HK-2 (cell line): ENCODE measurements around the gene CD80.

Experiments
- DNase-seq: peaks from one replicate; pipeline ENCODE4 v3.0.0-alpha.2; 2018; ENCODE audit not compliant: unreplicated experiment

The CD80 gene

DNA sequence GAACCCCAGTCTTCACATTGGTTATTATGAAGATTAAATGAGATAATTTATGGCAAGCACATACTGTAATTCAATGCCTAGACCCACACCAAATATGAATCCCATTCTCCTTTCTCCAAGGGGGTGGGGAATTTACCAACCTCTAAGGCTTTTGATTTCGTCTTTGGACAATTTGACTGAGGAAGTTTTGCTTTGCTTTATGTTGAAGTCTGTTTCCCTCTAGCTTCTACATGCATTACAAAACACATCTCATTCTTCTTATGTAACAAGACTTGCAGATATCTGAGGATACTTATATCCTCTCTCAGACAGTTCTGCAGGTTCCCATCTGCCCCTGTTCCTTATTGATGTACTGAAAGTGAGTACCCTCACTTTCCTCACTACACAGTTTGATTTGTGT lies 12.2 kb downstream of the CD80 start:
- DNase-seq, result no peak

DNA sequence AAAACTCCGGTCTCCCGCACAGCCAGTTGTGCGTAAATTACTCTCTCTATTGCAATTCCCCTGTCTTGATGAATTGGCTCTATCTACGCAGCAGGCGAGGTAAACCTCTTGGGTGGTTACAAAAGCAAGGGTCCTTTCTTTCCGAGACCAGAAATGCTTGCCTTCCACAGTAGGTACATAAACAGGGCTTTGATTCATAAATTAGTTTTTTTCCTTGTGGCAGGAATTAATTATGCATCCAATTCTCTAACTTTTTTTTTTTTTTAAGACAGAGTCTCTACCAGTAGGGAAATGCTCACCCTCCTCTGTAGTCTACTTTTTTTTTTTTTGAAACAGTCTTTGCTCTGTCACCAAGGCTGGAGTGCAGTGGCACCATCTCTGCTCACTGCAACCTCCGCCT lies 16.3 kb downstream of the CD80 start:
- DNase-seq, result no peak

DNA sequence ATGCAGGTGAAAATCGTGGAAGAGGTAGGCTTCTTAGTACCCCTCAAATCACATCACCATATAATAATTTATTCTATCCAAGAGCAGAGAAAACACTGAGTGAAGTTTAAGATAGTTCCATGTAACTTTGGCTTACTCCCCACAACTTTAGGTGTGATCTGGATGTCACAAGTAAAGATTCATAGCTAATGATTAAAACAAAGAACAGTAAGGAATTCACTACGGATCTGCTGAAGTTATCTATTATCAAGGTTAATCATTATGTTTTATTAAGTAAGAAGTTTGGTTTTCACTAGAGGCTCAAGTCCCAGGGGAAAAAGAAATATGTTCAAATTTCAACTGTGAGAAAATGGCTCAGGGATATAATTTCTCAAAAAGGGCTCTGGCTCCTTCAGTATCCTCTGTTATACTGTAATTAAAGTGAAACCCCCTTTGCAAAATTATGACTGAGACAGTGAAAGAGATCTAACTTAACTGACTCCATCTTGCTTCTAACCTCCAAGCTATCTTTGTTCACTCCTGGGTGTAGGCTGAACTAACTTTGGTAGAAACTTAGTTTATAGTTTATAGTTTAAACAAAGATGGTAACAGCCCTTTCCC lies 17.1 kb downstream of the CD80 start:
- no peak for DNase-seq

DNA sequence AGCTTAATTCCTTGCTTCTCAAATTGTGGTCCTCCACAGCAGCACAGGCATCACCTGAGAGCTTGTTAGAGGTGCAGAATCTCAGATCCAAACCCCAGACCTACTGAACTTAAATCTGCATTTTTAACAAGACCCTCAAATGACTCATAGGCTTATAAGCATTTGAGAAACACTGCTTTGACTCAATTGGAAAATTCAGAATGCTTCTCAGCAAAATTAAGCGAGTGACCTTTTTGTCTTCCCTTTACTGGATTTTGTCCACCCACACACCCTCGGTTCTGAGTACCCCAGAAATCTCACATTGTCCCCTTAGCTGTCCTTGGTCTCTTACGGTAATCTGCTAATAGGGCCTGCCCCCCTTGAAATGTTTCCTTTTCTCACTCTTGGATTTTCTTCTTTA lies 17.9 kb downstream of the CD80 start:
- no peak for DNase-seq

DNA sequence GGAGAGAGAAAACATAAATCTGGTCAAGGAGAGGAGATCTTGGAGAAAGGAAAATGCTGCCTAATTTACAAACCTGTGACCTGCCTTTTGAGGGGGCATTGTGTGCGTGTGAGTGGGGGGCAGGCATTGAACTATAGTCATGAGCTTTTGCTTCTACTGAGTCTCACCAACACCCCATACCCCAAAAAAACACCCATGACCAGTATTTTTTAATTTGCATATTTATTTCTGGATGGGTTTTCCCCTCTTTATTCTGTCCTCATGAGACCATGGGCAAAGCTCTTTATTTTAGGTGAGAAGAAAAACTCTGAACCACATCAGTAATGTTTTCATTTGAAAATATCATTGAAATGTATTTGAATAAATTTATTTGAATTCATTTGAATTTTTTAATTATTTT lies 20.6 kb downstream of the CD80 start:
- DNase-seq, result no peak

DNA sequence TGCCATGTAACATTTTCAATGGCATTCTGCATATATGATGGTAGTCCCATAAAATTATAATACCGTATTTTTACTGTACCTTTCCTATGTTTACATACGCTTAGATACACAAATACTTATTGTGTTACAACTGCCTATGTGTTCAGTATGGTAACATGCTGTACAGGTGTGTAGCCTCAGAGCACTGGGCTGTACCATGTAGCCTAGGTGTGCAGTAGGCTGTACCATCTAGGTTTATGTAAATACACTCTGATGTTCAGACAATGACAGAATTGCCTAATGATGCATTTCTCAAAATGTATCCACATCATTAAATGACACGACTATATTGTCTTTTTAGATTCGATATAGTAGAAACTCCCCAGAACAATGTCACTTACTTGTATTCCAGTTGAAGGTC lies 22.7 kb downstream of the CD80 start:
- DNase-seq, result no peak

DNA sequence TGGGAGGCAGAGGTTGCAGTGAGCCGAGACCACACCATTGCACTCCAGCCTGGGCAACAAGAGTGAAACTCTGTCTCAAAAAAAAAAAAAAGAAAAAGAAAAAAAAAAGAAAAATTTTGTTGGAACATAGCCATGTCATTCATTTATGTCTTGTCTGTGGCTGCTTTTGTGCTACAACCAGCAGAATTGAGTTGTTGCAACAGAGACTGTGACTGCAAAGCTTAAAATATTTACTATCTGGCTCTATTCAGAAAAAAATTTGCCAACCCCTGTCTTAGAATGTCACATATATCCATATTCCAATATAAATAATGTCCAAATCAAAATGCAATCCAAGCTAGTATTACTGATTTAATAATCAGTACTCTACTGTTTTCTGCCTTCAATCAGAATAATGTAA lies 25.1 kb downstream of the CD80 start:
- no peak for DNase-seq

DNA sequence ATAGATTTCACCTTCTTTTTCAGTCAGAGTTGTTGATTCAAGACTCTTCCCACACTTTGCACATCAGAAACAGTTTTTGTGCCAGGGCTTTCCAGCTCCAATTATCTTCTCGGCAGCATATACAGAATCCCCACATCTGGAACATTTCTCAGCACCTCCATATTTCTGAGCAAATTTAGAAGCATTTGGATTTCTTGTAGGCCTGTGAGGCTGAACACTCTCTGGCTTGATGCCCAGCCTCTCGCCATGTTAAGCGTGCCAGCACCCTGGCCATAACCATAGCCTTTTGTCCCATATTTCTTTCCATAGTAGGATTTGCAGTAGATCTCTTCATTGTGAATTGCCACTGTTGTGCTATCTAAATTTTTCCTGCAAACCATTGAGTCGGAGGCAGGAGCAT lies 28.3 kb downstream of the CD80 start:
- DNase-seq, result no peak

DNA sequence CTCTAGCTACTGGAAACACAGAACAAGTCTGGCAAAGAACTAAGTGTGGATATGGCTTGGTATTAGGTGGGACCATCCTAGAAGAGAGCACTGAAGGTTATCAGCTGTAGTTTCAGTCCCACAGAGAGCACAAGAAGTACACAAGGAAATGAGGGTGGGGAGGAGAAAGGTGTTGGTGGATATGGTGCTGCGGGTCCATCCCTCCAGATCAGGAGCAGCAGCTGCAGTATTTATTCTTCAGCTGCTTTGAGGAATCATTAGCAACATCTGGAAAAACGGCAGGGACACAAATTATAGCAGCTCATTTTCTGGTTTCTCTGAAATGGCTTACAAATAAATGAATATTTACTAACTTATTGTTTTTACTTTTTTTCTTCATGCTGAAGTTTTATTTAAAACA lies 29.0 kb downstream of the CD80 start:
- DNase-seq, result no peak

DNA sequence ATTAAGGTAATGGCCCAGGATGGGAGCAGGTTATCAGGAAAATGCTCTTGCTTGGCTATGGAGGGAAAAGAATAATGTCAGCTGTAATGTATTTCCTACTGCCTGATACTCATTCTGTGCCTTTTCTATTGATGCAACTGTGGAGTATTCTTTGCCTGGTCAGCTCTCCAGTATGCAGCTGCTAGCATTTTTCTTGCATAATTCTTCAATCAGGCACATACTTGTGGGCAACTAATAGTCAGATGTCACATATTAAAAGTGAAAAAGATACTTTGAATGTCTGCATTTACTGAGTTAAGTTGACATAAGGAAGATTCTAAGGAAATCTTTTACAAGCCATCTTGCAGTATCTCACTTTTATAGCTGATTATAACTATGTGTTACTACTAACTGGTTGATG lies 29.5 kb downstream of the CD80 start:
- DNase-seq, result no peak

DNA sequence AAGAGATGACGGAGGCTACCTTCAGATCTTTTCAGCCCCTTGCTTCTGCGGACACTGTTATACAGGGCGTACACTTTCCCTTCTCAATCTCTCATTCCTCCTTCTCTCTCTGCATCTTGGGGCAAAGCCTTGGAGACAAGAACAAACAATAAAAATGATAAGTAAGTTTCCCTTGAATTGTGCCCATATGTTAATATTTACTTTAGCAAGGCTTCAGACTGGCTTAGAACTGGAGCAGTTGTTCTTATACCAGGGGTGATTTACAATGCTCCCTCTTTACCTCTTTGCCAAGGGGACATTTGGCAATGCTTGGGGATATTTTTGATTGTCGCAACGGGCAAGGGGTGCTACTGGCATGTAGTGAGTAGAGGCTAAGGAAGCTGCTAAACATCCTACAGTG lies 31.7 kb downstream of the CD80 start:
- DNase-seq, result no peak

DNA sequence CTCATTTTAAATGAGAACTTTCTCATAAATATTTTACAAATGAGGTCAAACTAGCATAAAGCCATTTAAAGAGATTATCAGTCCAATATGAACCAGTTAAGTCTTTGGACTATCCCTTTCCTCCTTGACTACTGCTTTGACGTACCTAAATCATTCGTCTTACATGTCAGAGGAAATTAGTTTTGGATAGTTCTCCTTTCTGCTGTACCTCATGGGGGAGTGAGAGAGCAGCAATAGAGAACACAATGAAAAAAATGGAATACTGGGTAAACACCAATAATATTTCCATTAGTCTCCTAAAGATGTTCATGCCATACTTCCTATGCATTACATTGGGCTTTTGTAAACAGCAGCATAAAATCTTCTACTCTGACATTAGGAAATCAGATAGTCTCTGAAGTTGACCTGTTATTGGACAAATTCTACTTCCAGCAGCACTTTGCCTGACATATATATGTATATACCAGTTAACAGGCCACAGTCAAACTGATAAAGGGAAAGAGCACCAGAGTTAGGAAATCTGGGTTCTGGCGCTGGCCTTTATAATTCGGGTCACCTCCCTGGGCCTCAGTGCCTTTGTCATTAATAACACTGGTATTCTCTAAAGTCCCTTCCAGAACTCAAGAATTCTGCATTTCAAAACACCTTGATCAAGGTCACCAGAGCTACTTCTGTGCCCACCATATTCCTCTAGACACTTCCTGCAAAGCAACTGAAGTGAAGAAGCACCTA lies 34.3 kb downstream of the CD80 start:
- no peak for DNase-seq

DNA sequence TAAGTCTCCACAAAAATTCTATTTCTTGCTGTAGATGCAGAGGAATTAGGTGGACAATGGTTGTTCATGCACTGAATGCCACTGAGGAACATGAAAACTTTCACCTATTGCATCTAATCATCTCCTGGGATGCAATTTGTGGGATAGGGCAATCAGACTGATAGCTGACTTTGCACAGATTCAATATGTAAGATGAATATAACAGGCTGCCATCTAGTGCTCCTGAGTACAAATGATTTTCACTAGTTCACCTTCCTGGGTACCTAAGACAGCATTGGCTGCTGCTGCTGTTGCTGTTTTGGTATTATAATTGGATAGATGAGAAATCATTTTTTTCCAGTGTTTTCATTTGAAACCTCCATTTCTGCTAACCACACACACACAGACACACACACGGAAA lies 41.4 kb downstream of the CD80 start:
- DNase-seq, result no peak

DNA sequence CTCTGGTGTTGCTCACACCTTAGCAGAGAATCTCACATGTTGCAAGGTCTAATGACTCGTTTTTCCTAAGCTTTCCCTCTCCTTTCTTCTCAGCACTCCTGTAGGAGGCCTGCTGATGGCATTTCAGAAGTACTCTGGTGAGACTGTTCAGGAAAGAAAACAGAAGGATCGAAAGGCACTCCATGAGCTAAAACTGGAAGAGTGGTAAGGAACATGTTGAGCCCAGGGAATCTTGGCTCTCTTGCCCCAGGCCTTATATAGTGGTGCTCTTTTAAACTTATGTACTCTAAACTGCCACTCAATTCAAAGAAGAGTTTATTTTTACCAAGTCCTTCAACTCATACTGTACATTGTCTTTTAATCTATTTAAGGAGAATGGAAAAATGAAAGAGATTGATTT lies 42.3 kb downstream of the CD80 start:
- DNase-seq, result no peak

DNA sequence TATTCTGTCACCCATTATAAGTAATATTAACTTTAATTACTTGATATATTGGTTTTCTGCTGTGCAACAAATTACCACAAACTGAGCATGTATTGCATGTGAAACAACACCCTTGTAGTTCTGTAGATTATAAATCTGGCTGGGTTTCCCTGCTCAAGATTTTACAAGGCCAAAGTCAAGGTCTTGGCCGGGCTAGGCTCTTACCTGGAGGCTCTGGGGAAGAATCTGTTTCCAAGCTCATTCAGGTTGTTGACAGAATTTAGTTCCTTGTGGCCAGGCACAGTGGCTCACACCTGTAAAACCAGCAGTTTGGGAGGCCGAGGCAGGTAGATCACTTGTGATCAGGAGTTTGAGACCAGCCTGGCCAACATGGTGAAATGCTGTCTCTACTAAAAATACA lies 44.8 kb downstream of the CD80 start:
- DNase-seq, result no peak

DNA sequence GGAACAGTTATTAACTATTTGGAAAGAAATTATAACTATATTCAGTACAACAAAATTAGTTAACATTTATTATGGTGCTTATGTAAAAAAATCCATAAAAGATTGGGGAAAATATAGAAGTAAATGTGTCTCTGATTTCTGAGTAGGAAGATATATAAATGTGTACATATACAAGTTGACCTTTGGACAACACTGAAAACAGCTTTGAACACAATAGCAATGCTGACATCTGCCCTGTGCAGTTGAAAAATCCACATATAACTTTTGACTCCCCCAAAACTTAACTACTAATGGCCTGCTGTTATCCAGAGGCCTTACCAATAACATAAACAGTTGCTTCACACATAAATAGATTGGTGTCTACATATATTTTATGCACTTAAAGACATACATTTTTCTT lies 48.7 kb downstream of the CD80 start:
- DNase-seq, result no peak

DNA sequence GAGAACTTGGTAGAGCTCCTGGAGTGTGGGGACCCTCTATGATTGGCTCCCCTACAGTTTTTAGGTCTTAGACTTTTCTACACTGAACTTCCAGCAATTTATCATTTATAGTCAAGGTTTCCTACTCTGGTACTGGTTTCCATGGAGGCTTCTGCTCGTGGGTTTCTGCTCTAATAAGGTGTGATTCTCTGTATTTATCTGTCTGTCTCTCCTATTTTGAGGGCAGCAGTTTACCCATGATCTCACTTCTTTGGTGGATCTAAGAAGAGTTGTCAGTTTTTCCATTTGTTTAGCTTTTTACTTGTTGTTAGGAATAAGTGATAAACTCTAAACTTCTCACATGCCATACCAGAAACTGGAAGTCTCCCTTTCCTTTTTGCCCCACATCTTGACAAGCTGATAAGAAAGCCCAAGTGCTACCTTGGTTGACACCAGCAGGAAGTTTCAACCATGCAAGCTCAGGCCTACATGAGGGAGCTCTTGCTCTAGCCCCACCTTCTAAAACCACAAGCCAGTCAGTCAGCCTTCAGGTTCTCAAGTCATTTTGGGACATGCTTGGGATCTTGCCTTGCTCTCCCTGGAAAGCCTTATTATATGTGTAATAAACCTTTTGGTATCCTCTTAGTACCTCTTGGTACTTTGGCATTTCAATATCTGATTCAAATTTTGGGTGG lies 51.1 kb downstream of the CD80 start:
- no peak for DNase-seq

DNA sequence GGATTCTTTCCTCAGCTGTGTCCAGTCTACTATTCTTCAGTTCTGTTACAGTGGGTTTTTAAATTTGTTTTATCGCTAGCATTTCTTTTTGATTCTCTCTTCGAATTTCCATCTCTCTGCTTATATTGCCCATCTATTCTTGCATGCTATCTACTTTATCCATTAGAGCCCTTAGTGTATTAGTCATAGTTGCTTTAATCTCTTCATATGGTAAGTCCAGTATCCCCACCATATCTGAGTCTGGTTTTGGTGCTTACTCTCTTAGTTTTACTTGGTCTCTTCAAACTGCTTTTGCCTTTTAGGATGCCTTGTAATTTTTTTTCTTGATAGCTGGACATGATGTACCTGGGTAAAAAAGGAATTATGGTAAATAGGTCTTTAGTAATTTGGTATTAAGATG lies 52.0 kb downstream of the CD80 start:
- no peak for DNase-seq

DNA sequence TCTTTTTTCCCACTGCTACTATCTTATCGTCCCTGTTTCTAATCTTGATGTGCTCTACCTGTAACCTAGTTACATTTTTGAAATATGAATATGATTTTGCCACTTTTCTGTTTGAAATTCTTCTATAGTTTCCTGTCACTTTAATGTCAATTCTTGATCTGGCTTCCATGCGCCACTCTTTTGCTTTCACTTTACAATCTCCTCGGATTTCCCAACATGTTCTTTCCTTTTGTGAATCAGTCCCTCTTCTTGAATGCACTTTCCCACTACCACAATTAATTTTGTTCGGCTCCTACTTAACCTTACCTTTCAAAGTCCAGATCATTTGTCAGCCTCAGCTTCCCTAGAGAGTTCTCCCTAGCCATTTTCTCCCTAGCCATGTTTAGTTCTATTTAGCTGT lies 52.8 kb downstream of the CD80 start:
- DNase-seq, result no peak

DNA sequence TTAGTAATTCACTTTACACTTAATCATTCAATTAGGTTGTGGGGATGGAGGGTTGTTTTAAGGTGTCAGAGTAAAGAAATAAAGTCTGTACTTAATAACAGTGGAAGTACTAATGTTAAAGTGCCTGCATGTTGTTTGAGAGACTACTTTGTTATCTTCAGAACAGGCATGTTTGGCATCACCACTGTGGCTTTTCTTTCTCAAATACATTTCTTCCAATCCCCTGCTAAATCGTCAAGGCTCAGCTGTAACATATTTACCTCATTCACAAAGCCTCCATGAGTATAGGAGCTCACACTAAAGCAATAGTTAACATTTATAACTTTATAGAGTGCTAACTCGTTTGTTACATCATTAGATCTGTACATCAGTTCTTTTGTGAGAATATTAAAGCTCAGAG lies 58.5 kb downstream of the CD80 start:
- no peak for DNase-seq

DNA sequence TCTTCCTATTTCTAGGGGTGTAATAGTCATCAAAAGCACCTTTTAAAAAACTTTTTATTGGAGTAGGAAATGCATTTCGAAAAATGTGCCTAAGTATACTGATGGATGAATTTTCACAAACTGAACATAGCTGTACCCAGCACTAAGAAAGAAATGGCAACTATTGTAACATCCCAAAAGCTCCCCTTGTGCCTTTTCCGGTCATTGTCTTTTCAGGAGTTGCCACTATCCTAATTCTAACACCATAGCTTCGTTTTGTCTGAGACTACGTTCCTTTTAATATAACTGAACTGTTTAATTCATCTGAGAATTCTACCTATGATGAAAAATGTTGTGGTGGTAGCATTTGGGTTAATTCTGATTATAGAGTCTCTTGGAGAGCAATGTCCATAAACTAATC lies 59.1 kb downstream of the CD80 start:
- DNase-seq, result no peak

DNA sequence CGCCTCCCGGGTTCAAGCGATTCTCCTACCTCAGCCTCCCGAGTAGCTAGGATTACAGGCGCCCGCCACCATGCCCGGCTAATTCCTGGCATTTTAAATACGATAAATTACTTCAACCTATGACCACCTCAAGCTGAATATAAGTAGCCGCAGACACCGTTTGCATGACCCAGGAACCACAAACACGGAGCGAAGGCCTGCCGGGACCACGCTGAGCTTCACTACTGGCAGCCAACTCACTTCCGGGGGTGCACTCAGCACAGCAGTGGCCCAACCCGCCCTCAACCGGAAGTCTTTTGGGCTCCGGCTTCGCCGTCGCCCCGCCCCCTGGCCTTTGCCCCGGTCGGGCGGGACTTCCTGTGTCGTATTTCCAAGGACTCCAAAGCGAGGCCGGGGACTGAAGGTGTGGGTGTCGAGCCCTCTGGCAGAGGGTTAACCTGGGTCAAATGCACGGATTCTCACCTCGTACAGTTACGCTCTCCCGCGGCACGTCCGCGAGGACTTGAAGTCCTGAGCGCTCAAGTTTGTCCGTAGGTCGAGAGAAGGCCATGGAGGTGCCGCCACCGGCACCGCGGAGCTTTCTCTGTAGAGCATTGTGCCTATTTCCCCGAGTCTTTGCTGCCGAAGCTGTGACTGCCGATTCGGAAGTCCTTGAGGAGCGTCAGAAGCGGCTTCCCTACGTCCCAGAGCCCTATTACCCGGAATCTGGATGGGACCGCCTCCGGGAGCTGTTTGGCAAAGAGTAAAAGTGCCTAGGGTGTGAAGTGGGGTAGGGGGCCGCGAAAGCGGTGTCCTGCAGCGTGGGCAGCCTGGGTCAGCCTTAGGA lies 61.0 kb downstream of the CD80 start, which contains the start of gene TIMMDC1:
Gene TIMMDC1 (plus strand): TSS at position 362 of the 826 bp plus-strand sequence. CDS start 187 bp downstream, at position 549.
- peak; percentile 98 for DNase-seq

DNA sequence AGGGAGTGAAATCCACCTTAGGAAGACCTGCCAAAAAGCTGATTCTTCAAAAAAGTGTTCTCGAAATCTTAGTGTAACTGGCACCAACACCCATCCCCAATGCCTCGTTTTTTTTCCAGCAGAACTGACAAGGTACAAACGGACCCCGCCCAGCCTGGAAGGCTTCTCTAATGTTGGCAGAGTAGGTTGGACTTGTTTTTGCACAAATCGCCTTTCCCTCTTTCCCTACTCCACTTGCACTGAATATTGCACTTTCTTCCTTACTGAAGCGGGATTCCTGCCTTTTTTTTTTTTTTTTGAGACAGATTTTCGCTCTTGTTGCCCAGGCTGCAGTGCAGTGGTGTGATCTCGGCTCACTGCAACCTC lies 61.6 kb downstream of the CD80 start:
- peak; percentile 23 for DNase-seq
